Measurements from ENCODE around the gene IQSEC3.

The IQSEC3 gene

DNA sequence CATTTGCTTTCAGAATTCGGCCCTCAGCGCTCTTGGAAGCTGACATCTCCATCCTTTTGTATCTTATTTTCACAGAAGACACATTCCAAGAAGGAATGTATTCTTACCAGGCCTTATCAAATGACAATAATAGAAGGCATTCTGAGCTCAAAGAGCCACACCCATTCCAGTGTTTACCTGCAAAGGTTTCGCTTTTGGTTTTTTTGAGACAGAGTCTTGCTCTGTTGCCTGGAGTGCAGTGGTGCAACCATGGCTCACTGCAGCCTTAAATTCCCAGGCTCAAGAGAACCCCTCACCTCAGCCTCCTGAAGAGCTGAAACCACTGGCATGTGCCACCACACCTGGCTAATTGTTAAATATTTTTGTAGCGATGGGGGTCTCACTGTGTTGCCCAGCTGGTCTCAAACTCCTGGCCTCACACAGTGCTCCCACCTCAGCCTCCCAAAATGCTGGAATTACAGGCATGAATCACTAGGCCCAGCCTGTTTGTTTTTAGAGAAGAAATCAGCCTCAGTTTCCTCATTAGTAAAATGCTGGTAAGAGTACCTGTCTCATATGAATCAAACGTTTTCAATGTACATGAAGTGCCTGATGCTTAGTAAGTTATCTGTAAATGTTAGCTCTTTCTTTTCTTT, 78.2 kb downstream of the IQSEC3 start:
- DNase-seq = no peak

DNA sequence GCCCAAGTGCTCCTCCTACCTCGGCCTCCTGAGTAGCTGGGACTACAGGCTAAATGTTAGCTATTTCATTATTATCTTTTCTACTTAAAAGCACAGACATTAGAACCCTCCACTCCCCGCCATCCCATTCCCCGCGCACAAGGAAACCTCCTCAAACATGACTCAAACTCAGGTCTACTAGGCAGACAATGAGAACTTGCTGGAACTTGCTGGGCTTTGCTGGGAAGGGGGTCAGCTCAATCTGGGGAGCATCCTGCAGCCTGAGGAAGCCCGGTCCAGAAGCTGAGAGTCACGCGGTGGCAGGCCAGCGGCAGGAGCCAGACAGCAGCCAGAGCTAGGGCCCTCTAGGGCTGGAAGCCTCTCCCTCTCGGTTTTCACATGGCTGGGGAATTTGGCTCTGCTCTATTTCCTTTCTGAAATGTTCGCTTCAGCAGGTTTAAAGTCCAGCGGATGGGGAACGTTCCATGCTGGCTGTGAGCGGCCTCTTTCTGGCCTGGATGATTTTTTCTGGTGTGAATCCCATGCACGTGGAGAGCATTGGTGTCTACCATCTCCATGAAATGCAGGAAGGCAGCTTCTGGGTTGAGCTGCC, 78.9 kb downstream of the IQSEC3 start:
- DNase-seq = no peak

DNA sequence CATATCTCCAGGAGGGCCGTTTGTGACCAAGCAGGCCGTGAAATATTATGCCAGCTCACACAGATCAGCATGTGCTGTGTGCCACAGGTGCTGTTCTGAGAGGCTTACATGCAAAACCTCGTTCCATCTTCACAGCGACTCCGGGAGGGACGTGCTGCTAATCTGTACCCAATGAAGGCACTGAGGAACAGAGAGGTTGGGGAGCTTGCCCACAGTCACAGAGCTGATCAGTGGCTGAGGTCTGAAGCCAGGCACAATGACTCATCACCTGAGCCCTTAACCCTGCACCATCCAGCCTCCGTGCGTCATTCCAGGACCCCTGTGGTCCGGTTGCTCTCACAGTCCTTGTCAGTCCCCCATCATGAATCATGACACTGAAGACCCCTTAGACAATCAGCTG, 80.7 kb downstream of the IQSEC3 start:
- no peak for DNase-seq

DNA sequence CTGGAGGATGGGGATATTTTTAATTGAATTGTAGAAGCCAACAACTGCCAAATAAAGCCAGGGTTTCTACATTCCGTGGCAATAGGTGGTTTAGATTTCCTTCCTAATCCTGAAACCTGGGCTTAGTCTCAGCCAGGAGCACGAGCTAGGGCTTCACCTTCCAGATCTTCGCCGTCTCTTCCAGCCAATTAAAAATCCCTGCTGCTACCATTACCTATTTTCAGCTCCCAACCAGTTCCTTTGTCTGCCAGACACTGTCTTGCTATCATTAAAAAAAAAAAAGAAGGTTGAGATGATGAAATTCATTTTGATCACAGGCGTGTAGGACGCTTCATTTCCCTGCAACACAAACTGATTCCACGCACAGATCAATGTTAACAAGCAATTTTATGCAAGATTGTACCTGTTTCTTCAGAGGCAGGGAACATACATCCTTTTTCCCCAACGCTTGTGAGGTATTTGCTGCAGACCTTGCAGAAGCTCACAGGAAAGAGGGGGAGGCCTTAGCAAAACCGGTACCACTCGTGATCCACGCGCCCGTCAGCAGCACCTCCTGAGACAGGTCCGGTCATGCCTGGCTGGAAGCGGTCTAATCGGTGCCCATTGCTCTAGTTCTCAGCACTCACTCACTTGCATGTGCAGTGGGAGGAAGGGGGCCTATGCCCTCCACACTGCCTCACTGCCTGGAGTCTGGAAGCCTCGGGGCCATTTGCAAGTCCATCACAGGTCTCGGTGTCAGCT, 82.3 kb downstream of the IQSEC3 start:
- no peak for DNase-seq

DNA sequence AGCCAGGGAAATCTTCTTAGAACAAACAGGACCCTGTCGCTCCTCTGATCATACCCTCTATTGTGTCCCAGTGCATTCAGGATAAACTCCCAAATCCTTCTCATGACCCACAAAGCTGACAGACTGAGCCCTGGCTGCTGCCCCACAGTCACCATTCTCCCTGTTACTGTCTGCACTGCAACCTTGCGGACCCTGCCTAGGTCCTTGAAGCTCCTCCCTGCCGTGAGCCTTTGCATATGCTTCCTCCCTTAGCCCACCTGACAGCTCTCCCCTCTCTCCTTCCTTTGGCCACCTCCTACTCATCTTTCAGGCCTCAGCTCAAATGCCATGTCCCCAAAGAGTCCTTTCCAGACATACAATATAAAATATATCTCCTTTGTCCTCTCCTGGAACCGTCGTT, 85.0 kb downstream of the IQSEC3 start:
- DNase-seq = no peak

DNA sequence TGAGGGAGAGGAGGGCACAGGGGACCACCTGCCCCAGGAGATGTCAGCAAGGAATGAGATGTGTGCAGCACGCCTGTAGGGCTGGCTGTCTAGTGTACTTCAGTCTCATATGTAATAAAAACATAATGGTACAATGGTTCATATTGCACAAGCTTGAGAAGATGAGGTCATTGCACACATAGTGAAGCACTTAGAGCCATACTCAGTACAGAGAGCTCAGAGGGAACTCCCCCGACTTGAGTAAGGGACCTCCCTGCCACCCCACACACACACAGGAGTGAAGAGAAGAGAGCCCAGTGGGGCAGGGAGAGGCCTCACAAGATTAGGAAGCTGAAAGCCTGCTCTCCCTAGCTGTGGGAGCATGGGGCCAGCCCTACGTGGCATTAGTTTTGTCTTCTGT, 85.9 kb downstream of the IQSEC3 start:
- no peak for DNase-seq

DNA sequence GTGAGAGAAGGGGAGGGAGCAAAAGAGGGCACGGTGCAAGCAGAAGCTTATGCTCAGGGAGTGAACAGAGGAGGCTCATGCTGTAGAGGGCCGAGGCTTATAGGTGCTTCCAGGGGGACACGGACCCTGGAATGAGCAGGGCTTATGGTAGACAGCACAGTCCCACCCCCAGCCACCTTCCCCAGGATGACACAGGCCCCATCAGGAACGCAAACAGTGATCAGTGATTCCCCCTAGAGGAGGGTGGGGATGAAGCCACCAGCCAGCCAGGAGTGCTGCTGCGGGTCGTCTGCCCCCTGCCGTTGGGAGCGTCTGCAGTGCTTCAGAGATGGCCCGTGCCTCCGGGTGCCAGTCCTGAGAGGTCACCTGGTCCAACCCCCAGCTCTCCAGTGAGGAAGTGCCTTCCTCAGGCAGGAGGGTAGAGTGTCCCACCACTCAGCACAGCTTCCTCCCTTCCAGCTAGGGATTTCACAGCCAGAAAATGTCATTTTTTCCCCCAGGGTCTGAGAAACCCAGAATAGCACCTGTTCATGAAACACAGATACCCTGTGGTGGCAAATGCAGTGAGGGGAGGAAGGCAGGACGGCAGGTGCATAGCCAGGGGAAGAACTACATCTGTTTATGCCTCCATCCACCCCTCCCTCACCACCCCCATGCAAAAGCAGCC, 86.6 kb downstream of the IQSEC3 start:
- peak; percentile 24 for DNase-seq

DNA sequence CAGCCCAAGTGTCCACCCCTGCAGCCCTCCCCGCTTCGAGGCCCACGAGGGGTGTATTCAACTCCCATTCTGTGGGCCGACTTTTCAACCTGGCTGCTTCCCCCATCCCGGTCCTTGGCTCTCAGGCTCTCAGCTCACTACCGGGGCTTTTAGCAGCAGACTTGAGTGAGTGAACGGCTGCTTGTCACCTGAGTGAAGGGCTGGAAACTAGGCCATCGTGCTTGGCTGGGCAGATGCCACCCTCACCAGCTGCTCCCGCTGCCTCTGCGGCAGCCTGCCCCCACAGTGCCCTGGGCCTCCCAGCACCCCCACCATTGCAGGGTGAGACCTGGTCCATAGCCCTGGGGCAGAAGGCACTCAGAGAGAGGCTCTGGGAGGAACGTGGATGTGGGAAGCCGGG, 87.5 kb downstream of the IQSEC3 start:
- DNase-seq = no peak

DNA sequence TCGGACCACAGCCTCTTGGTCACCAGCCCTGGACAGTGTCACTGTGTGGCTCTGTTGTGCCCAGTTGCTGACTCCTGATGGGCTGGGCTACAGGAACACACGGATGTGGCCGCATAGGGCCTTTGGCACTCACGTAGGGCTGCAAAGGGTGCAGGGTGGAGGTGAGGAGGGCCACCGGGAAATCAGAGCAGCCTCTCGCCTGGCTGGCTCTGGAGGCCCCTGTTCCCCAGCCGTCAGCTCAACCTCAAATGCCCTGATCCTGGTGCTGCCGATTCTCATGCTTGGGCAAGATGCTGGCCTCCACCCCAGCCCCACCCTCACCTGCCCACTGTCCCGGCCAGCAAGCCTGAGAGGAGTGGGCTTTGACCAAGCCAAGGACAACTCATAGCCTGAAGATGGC, 88.4 kb downstream of the IQSEC3 start:
- DNase-seq = no peak

DNA sequence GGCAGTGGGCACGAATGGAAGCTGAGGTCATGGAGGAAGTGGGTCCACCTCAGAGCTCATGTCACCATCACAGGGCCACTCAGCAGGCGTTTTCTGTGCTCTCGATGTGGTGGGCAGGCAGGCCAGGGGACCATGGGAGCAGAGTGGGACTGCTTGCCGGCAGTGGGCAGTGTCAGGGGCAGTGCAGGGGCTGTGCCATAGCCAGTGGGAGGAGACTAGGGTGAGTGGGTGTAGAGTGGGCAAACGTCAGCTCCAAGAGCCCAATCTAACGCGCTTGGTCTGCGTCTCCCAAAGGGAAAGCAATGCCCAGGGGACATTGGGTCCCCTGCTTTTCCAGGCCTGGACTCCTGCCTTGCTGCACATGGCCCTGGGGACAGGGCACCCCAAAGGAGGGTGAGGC, 89.1 kb downstream of the IQSEC3 start:
- DNase-seq = no peak

DNA sequence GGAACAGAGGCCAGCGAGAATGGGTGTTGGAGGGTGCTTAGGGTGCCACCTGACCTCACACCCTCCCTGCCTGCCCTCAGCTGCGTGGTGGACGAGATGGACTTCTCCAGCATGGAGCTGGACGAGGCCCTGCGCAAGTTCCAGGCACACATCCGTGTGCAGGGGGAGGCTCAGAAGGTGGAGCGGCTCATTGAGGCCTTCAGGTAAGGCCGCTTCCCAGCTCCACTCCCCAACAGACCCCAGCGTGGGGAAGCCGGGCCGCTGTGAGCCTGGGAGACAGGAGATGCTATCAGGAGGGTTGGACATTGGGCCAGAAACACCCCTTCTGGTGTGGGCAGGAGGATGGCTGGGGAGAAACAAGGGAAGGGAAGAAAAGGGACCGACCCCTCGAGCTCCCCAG, 90.4 kb downstream of the IQSEC3 start:
- DNase-seq = no peak

DNA sequence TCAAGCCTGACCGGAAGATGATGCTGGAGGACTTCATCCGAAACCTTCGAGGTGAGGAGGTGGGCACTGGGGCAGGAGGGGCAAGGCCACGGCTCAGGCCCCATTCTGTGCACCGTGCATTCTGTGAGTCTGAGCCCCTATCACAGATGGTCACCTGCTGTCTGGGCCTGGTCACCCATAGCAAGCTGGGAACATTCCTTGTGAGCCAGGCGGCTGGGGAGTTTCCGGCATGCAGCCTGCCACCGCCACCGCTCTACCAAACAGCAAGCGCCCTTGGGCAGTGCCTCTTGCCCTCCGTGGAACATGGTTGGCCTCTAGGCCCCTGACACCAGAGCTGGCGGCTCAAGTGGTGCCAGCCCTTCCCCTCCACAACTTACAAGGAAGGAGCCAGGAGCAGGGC, 91.1 kb downstream of the IQSEC3 start:
- no peak for DNase-seq

DNA sequence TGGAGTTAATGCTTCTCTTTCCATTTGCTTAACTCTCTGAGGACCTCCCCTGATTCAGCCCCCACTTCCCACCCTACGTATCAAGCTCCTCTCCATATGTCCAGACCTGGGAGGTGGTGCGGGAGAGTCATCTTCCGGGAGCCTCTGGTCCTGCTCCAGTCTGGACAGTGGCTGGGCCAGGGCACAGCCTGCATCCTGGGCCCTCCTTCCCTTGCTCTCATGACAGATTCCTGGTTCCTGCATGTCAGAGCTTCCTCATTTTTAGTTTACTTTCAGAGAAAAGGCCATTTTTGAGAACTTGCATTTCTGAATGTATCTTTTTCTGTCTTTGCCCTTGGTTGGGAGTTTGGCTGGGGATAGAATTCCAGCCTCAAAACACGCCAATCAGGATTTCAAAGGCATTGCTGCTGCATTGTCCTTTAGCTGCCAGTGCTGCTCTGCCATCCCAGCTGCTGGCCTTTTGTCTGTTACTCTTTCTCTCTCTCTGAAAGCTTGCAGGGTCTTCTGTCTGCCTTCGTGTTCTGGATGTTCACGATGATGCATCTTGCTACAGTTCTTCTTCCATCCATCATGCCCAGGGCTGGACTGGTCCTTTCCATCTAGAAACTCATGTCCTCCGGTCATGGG, 92.7 kb downstream of the IQSEC3 start:
- no peak for DNase-seq

DNA sequence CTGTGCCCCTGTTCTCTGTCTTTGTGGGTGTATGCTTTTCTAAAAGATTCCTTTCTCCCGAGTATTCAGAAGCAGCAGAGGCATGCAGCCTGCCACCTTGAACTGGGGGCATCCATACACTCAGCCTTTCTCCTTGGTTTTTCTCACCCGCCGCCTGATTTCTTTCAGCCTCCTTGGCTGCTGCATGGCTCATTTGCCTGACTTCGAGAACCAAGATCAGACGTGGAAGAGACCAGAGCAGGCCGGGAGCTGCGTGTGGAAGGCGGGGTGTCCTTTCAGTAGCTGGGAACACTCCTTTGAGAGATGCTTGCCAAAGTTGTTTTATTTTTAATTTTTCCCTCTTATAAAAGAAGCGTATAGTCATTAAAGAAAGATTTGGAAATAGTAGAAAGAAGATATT, 94.3 kb downstream of the IQSEC3 start:
- no peak for DNase-seq

DNA sequence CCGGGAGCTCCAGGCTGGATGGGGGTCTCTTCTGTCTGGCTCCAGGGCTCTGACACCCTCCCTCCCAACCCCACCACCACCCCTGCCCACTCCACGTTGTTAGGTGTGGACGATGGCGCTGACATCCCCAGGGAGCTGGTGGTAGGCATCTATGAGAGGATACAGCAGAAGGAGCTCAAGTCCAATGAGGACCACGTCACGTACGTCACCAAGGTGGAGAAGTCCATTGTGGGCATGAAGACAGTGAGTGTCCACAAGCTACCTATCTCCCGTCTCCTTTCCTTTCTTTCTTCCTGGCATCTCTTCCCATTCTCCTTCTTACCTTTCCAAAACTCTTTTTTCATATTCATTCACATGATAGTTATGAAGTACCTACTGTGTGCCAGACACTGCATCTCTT, 95.3 kb downstream of the IQSEC3 start:
- DNase-seq = no peak

DNA sequence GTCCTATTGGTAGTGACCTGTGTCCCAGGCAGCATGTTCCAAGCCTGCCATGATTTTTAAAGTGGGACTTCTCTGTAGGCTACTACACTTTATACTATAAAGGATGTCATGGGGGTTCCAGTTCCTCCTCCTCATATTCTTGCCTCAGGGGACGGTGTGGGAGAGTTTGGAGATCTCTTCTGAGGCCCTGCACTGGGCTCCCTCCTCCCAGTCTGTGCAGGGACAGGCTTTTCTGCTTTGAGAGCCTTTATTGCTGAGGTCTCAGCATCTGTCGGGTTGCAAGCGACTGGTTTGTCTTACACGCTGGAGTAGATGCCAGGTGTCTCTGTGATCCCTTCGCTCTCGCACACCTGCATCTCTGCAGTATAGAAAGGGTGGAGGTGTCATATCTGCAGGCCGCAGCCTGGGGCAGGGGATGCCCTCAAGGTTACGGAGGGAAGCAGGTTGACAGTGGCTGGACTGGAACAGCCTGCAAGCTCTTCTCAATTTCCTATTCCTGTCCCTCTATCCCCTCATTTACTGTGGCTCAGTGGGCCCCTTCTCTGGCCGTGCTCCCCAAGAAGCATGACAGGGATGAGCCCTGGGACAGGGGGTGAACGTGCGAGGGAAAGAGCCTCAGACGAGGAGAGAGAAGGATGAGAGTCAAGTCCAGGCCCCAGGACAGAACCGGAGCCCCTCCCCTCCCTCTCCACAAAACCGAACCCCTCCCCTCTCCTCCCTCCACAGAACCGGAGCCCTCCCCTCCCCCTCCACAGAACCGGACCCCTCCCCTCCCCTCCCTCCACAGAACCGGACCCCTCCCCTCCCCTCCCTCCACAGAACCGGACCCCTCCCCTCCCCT, 96.1 kb downstream of the IQSEC3 start:
- no peak for DNase-seq

DNA sequence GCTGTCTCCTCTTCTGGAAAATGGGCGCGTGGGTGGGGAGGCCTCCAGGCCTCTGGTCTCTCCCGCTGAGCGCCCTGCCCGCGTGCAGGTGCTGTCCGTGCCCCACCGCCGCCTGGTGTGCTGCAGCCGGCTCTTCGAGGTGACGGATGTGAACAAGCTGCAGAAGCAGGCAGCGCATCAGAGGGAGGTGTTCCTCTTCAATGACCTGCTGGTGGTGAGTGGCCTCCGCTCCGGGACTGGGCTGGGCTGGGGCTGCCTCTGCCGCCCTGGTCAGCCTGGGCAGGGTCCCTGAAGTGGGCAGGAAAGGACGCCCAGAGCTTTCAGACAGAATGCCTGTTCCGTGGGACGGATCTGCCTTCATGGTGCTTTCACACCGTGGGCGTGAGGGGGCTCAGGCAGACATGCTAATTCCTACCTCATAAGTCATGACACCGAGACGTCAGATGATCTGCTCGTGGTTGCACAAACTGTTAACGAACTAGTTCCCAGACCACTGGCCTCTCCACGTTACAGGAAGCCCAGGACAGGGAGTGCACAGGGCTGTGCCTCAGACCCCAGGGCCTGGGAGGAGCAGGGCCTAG, 96.9 kb downstream of the IQSEC3 start:
- DNase-seq = no peak

DNA sequence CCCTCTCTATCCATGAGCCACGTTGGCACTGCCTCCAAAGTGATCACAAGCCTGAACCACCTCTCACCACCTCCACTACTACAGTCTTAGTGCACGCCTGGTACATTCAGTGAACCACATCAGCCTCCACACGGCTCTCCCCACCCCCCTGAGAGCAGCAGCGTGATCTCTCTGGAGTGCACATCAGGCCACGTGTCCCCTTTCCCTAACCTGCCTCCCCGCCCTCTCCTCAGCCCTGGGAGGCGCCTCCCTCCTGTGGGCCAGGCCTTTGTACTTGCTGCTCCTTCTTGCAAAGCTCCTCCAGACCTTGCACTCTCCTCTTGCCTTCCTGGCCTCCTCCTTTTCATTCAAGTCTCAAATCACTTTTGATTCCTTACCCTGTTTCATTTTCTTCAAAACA, 97.6 kb downstream of the IQSEC3 start:
- no peak for DNase-seq

DNA sequence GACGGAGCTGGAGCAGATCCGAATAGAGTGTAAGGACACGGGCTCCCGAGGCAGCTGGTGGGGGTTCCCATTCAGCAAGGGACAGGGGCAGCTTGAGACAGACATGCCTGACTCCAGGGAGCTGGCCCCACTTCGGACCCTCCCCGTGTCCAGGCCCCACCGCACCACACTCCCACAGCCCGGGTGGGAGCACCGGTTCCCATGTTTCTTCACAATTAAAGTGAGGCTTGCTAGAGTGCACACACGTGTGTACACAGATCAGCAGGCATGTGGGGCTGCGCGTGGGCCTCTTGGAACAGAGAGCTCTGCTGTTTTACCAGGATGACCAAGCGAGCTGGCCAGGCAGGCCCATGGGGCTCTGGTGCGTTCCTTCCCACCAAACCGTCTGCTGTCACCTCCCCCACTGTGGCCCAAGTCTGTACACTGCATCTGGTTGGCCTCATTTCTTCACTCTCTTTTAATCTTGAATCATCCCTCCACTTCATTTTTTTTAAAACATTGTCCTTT, 99.3 kb downstream of the IQSEC3 start:
- no peak for DNase-seq

DNA sequence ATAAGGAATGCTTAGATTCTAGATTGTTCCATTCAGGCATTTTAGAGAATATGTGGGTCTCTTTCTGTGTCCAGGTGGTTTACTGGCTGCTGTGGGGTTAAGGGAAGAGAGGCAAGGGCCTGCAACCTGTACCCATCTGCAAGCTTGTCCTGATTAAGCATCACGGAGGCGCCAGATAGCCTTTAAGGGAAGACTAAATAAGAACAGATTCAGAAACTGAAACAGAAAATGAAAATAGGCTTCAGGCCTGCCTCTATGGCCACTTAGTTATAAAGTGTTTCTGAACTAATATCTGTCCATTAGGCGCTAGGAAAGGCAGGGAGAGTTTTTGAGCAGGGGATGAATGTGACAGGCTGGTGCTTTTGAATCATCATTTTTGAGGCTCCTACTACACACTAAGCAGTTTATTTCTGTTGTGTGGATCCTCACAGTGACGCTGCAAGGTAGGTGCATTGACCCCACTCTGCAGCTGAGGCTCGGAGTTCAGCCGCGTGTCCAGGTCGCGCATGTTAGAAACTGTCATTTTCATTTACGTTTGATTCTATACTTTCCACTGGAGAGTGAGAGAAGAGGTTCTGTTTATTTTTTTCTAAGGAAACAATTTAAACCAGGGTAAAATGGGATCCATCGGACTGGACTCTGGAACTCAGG, 100.0 kb downstream of the IQSEC3 start:
- DNase-seq = no peak

DNA sequence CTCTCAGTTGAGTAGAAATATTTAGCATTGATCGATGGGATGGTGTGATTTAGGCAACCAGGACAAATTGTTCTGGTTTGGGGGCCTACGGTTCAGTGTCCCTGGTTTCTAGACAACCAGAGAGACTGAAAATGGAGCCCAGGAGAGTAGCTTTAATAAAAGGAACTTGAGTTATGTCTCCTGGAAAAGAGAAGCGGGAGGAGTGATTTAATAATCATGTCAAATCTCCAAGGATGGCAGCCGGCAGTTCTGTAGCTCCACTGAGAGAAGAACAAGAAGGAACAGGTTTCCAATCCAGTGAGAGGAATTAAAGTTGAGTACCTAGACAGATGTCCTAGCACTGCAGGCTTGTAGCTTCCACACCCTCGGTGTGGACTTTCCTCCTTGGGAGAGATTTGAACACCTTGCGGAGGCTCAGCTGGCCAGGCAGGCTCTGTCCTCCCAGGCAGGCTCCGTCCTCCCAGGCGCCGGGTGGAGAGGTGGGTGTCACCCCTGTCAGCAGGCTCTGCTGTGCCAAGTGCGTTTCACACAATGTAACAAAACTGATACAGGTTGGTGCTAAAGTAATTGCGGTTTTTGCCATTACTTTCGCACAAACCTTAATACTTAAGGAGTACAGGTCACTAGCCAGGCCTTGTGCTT, 101.5 kb downstream of the IQSEC3 start:
- no peak for DNase-seq
